ENCODE measurements around the gene GRID2.

DNA sequence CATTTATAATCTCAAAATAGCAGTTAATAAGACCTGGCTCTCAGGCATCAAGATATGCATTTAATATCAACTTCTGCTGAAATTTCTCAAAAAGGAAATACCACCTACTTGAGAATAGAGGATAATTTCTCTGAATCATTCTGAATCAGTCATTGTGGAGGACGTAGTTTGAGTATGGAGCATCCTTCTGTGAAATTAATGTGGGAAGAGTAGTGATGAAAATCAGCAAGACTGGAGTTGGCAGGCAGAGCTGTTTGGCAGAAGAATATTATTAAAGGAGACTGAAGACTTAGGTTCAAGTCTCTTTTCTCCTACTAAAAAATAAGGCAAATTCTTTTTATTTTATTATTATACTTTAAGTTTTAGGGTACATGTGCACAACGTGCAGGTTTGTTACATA, 1199.2 kb downstream of the GRID2 start:
- TF ChIP-seq, protein P1, sequence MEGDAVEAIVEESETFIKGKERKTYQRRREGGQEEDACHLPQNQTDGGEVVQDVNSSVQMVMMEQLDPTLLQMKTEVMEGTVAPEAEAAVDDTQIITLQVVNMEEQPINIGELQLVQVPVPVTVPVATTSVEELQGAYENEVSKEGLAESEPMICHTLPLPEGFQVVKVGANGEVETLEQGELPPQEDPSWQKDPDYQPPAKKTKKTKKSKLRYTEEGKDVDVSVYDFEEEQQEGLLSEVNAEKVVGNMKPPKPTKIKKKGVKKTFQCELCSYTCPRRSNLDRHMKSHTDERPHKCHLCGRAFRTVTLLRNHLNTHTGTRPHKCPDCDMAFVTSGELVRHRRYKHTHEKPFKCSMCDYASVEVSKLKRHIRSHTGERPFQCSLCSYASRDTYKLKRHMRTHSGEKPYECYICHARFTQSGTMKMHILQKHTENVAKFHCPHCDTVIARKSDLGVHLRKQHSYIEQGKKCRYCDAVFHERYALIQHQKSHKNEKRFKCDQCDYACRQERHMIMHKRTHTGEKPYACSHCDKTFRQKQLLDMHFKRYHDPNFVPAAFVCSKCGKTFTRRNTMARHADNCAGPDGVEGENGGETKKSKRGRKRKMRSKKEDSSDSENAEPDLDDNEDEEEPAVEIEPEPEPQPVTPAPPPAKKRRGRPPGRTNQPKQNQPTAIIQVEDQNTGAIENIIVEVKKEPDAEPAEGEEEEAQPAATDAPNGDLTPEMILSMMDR (optimal IDR thresholded peaks at IDR 0.05 in 1 of 3, IDR thresholded peaks at IDR 0.05 in 1 of 3, conservative IDR thresholded peaks at IDR 0.05 in 1 of 3; ENCODE audit: extremely low read depth in 1 of 3, insufficient read depth in 2 of 3, low read length in 3 of 3), result no peak
- TF ChIP-seq EZH2 (IDR thresholded peaks at IDR 0.05; ENCODE audit: low read length), result no peak
